HG03521 (cell line): ENCODE measurements around the gene NCAPH2.

Experiments
- ATAC-seq: cut with Tn5 transposase; IDR thresholded peaks from one replicate; pipeline ENCODE4 v1.9.1; 2021; ENCODE audit warnings: mild to moderate bottlenecking, moderate library complexity; ENCODE audit not compliant: unreplicated experiment

The NCAPH2 gene

DNA sequence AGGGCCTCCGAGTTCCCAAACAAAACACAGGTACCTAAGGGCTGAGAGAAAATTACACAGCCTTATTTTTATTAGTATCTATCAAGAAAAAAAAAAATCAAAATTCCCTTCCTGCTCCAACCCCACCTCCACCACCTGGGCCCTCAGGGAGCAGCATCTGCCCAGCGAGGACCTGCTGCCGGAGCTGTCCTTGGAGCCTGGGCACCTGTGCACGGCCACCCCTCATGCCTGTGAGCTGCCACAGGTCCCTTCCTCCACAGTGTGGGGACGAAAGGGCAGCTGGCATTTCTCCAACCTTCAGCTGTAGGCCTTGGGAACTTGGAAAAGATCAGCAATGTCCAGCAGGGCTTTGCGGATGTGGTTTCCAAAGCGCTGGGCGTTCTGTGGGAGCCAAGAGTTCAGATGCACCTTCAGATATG, 61.0 kb downstream of the NCAPH2 start:
- no peak for ATAC-seq

DNA sequence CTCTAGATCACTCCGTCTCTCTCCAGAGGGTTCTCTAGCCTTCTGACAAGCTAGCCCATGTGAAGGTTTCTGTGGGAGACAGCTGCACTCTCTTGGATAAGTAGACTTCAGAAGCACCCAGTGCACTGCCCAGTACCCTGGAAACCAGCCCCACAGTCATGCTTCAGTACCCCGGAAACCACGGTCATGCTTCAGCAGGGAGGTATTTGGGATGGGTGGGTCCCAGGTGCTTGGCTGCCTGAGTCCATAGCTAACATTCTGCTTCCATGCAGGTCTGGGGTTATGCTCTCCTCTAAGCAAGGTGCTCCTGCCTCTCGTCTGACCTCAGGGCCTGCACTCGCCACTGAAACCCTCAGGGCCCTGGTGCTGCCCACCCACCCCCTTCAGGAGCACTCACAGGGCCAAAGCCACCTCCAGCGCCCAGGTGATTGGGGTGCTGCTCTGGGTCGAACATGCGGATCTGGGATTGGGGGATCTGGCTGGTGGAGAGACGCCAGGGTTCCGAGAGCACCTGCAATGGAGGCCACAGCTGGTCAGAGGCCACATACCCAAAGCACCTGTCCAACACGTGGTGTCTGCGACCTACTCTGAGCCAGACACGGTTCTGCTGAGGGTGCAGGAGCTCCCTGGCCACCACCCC, 62.0 kb downstream of the NCAPH2 start:
- ATAC-seq = no peak

GRCh38 chr22:50570861-50571260, 62.8 kb downstream of the NCAPH2 start:
- ATAC-seq = no peak

DNA sequence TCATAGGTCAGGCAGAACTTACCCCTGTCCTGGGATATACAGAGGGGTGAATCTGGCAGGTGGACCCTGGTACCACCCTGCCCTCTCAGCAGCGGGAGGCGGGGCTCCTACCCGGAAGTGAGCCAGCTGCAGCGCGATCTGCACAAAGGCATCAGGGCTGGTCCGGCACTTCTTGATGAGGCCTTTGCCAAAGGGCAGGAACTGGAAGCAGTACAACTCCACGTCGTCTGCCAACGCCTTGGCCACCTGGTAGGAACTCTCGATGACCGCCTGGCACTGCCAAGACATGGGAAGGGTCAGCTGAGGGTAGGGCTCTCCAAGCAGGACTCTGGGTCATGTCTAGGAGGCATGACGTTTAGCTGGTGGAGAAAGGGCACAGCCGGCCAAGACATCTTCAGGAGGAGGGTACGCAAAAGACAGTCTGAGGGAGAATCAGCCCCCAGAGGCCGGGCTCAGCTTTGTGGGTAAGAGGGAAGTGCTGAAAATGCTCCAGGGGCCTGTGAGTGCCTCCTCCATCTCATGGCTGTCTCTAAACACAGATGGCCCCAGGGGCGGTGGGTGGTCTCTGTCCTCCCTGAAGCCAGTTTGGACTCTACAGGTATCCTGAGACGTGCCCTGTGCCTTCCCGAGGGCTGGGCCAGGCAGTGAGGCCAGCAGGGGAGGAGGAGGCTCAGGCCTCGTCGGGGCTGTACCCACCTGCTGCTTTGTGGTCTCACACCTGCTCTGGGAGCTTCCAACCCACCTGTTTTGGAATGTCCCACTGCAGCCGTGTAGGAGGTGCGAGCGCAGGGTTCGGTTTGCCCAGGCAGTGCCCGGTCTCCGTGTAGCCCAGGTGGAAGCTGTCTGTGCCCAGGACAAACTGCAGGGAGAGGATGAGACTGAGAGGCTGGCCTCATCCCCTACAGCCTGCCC, 63.5 kb downstream of the NCAPH2 start:
- ATAC-seq = no peak

- no peak for ATAC-seq
Measured at GRCh38 chr22:50572965-50573364, 64.9 kb downstream of the NCAPH2 start.

GRCh38 chr22:50573491-50574382, 65.7 kb downstream of the NCAPH2 start:
- no peak for ATAC-seq

GRCh38 chr22:50574383-50574755, 66.3 kb downstream of the NCAPH2 start:
- ATAC-seq = no peak
